Measurements from ENCODE around the gene HERC4.
"Not testable (repeated sequence)": the region's sequence is repeated elsewhere in the genome, so short reads cannot be mapped to it uniquely, and the experiment has no call there.

Gene HERC4

DNA sequence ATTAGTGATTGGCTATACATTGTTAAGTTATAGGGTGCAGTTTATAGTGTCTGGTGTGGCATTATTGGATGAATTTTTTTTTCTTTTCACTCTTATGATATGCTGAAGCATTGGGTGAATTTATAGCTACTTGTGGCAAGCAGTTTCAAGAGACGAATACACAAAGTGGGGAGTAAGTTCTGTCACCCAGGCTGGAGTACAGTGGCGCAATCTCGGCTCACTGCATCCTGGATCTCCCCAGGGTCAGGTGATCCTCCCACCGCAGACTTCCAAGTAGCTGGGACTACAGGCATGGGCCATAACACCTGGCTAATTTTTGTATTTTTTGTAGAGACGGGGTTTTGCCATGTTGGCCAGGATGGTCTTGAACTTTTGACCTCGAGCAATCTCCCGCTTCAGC is 196.9 kb downstream of the HERC4 start:
- DNase-seq (no peak), ATAC-seq (no peak)

DNA sequence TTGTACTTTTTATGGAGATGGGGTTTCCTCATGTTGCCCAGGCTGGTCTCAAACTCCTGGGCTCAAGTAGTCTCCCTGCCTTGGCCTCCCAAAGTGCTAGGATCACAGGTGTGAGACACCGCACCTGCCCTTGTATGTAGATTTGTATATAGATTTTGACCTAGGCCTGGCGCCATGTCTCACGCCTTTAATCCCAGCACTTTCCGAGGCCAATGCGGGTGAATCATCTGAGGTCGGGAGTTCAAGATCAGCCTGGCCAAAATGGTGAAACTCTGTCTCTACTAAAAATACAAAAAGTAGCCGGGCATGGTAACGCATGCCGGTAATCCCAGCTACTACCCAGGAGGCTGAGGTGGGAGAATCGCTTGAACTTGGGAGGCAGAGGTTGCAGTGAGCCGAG is 197.7 kb downstream of the HERC4 start:
- not testable (repeated sequence) for DNase-seq, ATAC-seq

DNA sequence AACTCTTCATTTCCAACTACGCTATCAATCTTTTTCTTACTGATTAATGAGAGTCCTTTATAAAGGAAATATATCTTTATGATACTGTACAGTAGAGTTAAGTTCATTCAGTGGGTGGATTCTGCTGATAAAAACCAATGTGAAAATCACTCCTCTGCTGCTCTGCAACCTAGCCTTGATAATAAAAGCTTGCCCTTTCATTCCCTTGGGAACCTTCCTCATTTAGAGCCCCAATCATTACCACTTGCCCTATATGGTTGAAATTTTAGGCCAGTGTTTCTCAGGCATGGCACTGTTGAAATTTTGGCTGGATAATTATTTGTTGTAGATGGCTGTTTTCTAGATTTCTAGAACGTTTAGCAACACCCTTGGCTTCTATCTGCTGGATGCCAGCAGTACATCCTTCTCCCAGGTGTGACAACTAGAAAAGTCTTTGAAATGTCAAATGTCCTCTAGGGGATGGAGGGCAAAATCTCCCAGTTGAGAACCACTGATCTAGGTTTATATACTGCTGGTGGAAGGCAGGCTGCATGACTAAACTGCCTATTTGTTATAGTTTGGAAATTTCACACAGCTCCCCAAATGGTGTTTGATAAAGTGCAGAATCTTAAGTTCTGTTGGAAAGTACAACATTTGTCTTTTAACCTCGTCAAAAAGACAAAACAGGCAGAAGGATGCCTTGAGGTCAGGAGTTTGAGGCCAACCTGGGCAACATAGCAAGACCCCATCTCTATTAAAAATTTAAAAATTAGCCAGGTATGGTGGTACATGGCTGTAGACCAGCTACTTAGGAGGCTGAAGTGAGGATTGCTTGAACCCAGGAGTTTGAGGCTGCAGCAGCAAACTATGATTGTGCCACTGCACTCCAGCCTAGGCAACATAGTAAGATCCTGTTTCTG is 199.5 kb downstream of the HERC4 start:
- ATAC-seq (no peak), DNase-seq (no peak)
